ENCODE measurements around the gene CYTL1.

- TF ChIP-seq CTCF (IDR thresholded peaks at IDR 0.05; ENCODE audit: insufficient read depth, low read length) (no peak), POLR2AphosphoS5 (IDR thresholded peaks at IDR 0.05; ENCODE audit: low read depth) (no peak), GABPA (IDR thresholded peaks at IDR 0.05; ENCODE audit: low read depth) (no peak), REST (IDR thresholded peaks at IDR 0.05; ENCODE audit: insufficient replicate concordance, low read depth) (no peak)
Observed at GRCh38 chr4:5003918-5004317, 15.3 kb downstream of the CYTL1 start.

All from HL-60 (cell line).